ENCODE data around the gene CTAGE6. TPM values are rescaled to one million over a fixed set of nuclear protein-coding genes. Genes with fewer than 3 reads are reported as not detected.
A peak's percentile ranks its signal among the peaks of the same experiment; 100 is the strongest.
"Not testable (repeated sequence)": the region's sequence is repeated elsewhere in the genome, so short reads cannot be mapped to it uniquely, and the experiment has no call there.

Gene CTAGE6
- total and polyA plus RNA-seq, 2 experiments from 2014 or later = 0.07 TPM; not detected in 1

DNA sequence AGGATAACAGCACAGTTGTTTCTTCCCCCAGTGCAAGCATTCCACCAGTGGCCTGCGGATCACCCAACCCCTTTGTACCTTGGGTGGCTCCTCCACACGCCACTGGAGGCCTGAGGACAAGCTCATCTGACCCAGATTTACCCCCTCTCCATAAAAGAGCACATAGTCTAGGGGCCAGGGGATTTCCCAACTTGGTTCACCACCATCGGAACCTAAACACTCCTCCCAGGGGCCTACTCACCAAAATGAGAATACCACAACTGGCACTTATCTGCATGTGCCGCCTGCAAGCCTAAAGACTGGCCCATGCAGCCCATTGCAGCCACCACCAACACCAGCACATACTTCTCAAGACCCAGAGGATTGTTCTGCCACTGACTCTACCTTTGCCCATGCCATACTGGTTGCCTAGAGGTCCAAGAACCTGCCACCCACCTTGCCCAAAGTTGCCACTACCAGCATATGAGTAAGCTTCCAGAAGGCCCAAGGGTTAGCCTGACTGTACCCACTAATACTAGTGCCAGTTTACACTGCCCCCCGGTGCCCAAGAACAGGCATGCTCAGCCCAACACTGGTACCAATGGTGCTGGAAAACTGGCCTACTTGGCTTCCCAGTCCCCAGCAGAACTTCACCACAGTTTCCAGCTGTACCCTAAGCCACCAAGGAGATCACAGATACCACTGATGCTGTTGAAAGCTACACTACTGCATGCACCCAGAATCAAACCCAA lies 15.4 kb upstream of the CTAGE6 start:
- not testable (repeated sequence) for H4K20me1 ChIP-seq (ENCODE audit: insufficient read depth, poor library complexity, severe bottlenecking); H3K36me3 ChIP-seq (replicated peaks; ENCODE audit: insufficient read depth, low read depth); H3K4me1 ChIP-seq (ENCODE audit: insufficient read depth); H3K27ac ChIP-seq; DNase-seq (ENCODE audit: low spot score); H3K4me3 ChIP-seq; H3K4me2 ChIP-seq; H3K27me3 ChIP-seq; H2AFZ ChIP-seq; H3K9me3 ChIP-seq (ENCODE audit: low read depth); H3K9me2 ChIP-seq (replicated peaks; ENCODE audit: insufficient read depth); H3K79me2 ChIP-seq
- 95% methylated on average over 4 of the region's 5 CpGs for WGBS (ENCODE audit: low lambda C conversion rate, missing lambda C conversion rate)

DNA sequence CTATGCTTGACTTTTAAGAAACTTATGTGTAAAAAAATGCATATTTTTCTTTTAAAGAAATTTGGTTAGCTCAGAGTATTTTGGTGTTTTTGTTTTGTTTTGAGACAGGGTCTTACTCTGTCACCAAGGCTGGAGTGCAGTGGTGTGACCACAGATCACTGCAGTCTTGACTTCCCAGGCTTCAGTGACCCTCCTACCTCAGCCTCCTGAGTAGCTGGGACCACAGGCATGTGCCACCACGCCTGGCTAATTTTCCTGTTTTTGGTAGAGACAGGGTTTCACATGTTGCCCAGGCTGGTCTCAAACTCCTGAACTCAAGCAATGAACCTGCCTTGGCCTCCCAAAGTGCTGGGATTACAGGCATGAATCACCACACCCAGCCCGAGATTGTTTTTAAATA lies 10.0 kb upstream of the CTAGE6 start:
- H3K27me3 ChIP-seq; DNase-seq (ENCODE audit: low spot score): not testable (repeated sequence)
- 89% methylated on average over 2 of the region's 2 CpGs for whole genome bisulfite sequencing (ENCODE audit: low lambda C conversion rate, missing lambda C conversion rate)

DNA sequence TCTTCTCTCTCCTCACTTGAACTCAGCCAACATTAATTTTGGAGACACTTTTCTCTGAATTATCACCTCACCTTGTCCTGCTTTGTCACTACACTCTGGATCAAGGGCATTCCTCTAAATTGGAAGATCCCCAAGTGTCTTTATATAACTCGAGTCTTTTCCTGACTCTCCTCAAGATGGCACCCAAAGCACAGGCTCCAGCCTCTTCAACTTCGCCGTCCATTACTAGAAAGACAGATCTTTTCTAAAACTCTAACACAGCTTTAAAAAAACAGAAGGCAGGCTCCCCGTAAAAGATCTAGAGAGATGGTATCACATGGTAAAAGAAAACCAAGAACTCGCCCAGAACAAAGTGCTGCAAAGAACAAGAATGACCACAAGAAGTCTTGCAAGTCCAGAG lies 8.2 kb upstream of the CTAGE6 start:
- not testable (repeated sequence) for H3K79me2 ChIP-seq; DNase-seq (ENCODE audit: low spot score); H3K4me1 ChIP-seq (ENCODE audit: insufficient read depth); H4K20me1 ChIP-seq (ENCODE audit: insufficient read depth, poor library complexity, severe bottlenecking); H3K4me3 ChIP-seq; H3K9me3 ChIP-seq (ENCODE audit: low read depth); H3K36me3 ChIP-seq (replicated peaks; ENCODE audit: insufficient read depth, low read depth); H3K27me3 ChIP-seq; H3K9me2 ChIP-seq (replicated peaks; ENCODE audit: insufficient read depth); H3K27ac ChIP-seq; H2AFZ ChIP-seq
- no CpG with 5 or more reads among the region's 5 CpGs for WGBS (ENCODE audit: low lambda C conversion rate, missing lambda C conversion rate)
- peak overlapping the region; percentile 56 for H3K4me2 ChIP-seq

More for the DNA sequence above, 10.0 kb upstream of the CTAGE6 start:
- H2AFZ ChIP-seq; H3K27ac ChIP-seq; H3K36me3 ChIP-seq (replicated peaks; ENCODE audit: insufficient read depth, low read depth); H4K20me1 ChIP-seq (ENCODE audit: insufficient read depth, poor library complexity, severe bottlenecking); H3K4me2 ChIP-seq; H3K9me2 ChIP-seq (replicated peaks; ENCODE audit: insufficient read depth); H3K4me3 ChIP-seq; H3K79me2 ChIP-seq; H3K4me1 ChIP-seq (ENCODE audit: insufficient read depth); H3K9me3 ChIP-seq (ENCODE audit: low read depth): not testable (repeated sequence)

DNA sequence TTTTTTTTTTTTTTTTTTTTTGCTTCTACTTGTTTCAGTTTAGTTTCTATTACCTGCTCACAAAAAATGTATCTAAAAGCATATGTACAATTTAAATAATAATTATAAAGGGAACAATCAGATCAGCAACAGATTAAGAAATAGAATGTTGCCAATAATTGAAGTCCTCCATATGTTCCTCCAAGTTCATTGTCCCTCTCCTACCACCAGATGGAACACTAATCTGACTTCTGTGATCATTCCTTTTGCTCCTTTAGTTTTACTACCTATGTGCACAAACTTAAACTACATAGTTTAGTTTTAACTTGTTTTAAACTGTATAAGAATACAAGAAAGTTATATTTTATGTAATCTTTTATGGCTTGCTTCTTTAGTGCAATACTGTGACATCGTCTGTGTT lies 5.6 kb upstream of the CTAGE6 start:
- H3K27ac ChIP-seq; H3K36me3 ChIP-seq (replicated peaks; ENCODE audit: insufficient read depth, low read depth); DNase-seq (ENCODE audit: low spot score); H3K79me2 ChIP-seq; H3K9me3 ChIP-seq (ENCODE audit: low read depth); H2AFZ ChIP-seq; H3K4me1 ChIP-seq (ENCODE audit: insufficient read depth); H4K20me1 ChIP-seq (ENCODE audit: insufficient read depth, poor library complexity, severe bottlenecking); H3K4me2 ChIP-seq; H3K27me3 ChIP-seq; H3K4me3 ChIP-seq; H3K9me2 ChIP-seq (replicated peaks; ENCODE audit: insufficient read depth): not testable (repeated sequence)
- no CpG with 5 or more reads among the region's 1 CpG for WGBS (ENCODE audit: low lambda C conversion rate, missing lambda C conversion rate)

DNA sequence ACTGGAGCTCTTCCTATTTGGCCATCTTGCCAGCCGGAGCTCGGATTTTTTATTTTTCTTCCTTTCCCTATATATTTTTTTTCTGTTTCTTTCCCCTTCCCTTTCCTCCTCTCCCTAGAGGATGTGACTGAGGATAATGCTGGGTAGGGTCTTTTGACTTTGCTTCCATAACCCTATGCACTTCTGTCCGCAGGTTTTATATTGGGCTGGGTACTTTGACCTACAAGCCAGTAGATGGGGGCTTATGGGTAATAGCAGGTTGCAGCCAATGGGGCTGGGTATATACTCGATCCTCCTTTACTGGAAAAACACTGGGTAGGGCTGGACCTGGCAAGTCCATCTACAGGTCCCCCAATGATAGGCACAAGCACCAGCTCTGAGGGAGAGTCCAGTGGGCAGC lies 12.2 kb downstream of the CTAGE6 start:
- H3K4me1 ChIP-seq (ENCODE audit: insufficient read depth); DNase-seq (ENCODE audit: low spot score); H2AFZ ChIP-seq; H3K4me2 ChIP-seq; H3K27me3 ChIP-seq; H3K4me3 ChIP-seq; H3K9me2 ChIP-seq (replicated peaks; ENCODE audit: insufficient read depth); H4K20me1 ChIP-seq (ENCODE audit: insufficient read depth, poor library complexity, severe bottlenecking); H3K79me2 ChIP-seq; H3K9me3 ChIP-seq (ENCODE audit: low read depth); H3K27ac ChIP-seq; H3K36me3 ChIP-seq (replicated peaks; ENCODE audit: insufficient read depth, low read depth): not testable (repeated sequence)
- WGBS (ENCODE audit: low lambda C conversion rate, missing lambda C conversion rate) = 73% methylated on average over 2 of the region's 4 CpGs

DNA sequence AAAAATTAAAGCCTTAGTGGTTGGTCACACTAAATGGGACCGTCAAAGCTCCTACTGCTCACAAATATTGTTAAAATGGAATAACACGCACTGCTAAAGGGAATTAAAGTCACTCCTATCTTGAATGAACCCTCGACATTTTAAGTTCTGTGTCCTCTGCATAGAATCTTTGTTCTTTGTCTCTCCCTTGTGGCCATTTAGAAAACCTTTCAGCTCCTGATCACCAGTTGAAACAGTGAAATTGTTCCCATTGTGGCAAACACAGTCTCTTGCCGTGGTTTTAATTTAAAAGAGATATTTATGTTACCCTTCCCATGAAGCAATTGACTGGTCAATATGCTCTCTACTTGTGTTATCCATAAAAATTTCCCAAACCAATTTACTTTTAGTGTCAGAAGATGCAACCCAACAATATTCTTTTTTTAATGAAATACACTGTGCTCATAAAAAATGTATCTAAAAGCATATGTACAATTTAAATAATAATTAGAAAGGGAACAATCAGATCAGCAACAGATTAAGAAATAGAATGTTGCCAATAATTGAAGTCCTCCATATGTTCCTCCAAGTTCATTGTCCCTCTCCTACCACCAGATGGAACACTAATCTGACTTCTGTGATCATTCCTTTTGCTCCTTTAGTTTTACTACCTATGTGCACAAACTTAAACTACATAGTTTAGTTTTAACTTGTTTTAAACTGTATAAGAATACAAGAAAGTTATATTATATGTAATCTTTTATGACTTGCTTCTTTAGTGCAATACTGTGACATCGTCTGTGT lies 20.3 kb downstream of the CTAGE6 start:
- TF ChIP-seq, protein P1, sequence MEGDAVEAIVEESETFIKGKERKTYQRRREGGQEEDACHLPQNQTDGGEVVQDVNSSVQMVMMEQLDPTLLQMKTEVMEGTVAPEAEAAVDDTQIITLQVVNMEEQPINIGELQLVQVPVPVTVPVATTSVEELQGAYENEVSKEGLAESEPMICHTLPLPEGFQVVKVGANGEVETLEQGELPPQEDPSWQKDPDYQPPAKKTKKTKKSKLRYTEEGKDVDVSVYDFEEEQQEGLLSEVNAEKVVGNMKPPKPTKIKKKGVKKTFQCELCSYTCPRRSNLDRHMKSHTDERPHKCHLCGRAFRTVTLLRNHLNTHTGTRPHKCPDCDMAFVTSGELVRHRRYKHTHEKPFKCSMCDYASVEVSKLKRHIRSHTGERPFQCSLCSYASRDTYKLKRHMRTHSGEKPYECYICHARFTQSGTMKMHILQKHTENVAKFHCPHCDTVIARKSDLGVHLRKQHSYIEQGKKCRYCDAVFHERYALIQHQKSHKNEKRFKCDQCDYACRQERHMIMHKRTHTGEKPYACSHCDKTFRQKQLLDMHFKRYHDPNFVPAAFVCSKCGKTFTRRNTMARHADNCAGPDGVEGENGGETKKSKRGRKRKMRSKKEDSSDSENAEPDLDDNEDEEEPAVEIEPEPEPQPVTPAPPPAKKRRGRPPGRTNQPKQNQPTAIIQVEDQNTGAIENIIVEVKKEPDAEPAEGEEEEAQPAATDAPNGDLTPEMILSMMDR (IDR thresholded peaks at IDR 0.05; ENCODE audit: poor library complexity) = peak; percentile 63
- not testable (repeated sequence) for H2AFZ ChIP-seq; H3K79me2 ChIP-seq; H3K4me3 ChIP-seq; H3K4me1 ChIP-seq (ENCODE audit: insufficient read depth); H3K36me3 ChIP-seq (replicated peaks; ENCODE audit: insufficient read depth, low read depth); H3K9me3 ChIP-seq (ENCODE audit: low read depth); H3K4me2 ChIP-seq; H3K9me2 ChIP-seq (replicated peaks; ENCODE audit: insufficient read depth); H3K27ac ChIP-seq; H3K27me3 ChIP-seq; H4K20me1 ChIP-seq (ENCODE audit: insufficient read depth, poor library complexity, severe bottlenecking)
- WGBS (ENCODE audit: low lambda C conversion rate, missing lambda C conversion rate) = 34% methylated on average over 5 of the region's 5 CpGs
- DNase-seq (ENCODE audit: low spot score) = peak; percentile 40

Data from hepatocyte (in vitro differentiated cells).